ENCODE results near the gene STRBP.
"Not testable (repeated sequence)": the region's sequence is repeated elsewhere in the genome, so short reads cannot be mapped to it uniquely, and the experiment has no call there.

STRBP gene

GRCh38 chr9:123278361-123278760 is 10.0 kb upstream of the STRBP start:
- ATAC-seq (ENCODE audit: insufficient read depth, low read depth) (no peak), DNase-seq (no peak)
- no peaks in the 10 kb centered on the region for H3K36me3 ChIP-seq (ENCODE audit: insufficient read depth, low read length)
- no peaks in the 10 kb centered on the region for H3K9me3 ChIP-seq (ENCODE audit: insufficient read depth, low read length, severe bottlenecking)
- no peaks in the 10 kb centered on the region for H4K20me1 ChIP-seq (ENCODE audit: insufficient read depth, low read length)
- H3K4me2 ChIP-seq (ENCODE audit: insufficient read depth, low read length): no peak overlapping the region
- H3K9ac ChIP-seq (ENCODE audit: low read depth, low read length): no peak overlapping the region
- H3K27ac ChIP-seq (ENCODE audit: low read length): no peak overlapping the region
- no peak overlapping the region for H2AFZ ChIP-seq (ENCODE audit: low read depth, low read length)
- H3K4me3 ChIP-seq (ENCODE audit: low read depth in 1 of 2, low read length in 2 of 2): no peak overlapping the region
- no peaks in the 10 kb centered on the region for H3K4me1 ChIP-seq (ENCODE audit: insufficient read depth, low read length)
- no peaks in the 10 kb centered on the region for H3K79me2 ChIP-seq (ENCODE audit: insufficient read depth, low read length)
- no peaks in the 10 kb centered on the region for H3K27me3 ChIP-seq (ENCODE audit: insufficient read depth, low read length, poor library complexity)
- TF ChIP-seq CTCF (IDR thresholded peaks at IDR 0.05; ENCODE audit: borderline replicate concordance, extremely low read depth, low read length, poor library complexity, severe bottlenecking) (no peak), EZH2 (IDR thresholded peaks at IDR 0.05; ENCODE audit: borderline replicate concordance, low read depth, low read length, severe bottlenecking) (no peak)

GRCh38 chr9:123276551-123276950 is 8.2 kb upstream of the STRBP start:
- Histone ChIP-seq H3K4me2 (ENCODE audit: insufficient read depth, low read length) (no peak overlapping the region), H3K27ac (ENCODE audit: low read length) (no peak overlapping the region), H3K79me2 (ENCODE audit: insufficient read depth, low read length) (no peaks in the 10 kb centered on the region), H3K9me3 (ENCODE audit: insufficient read depth, low read length, severe bottlenecking) (no peaks in the 10 kb centered on the region), H3K36me3 (ENCODE audit: insufficient read depth, low read length) (no peaks in the 10 kb centered on the region), H2AFZ (ENCODE audit: low read depth, low read length) (no peak overlapping the region), H3K9ac (ENCODE audit: low read depth, low read length) (no peak overlapping the region), H3K4me1 (ENCODE audit: insufficient read depth, low read length) (no peaks in the 10 kb centered on the region), H4K20me1 (ENCODE audit: insufficient read depth, low read length) (no peaks in the 10 kb centered on the region), H3K4me3 (ENCODE audit: low read depth in 1 of 2, low read length in 2 of 2) (no peak overlapping the region), H3K27me3 (ENCODE audit: insufficient read depth, low read length, poor library complexity) (no peaks in the 10 kb centered on the region)
- no peak for ATAC-seq (ENCODE audit: insufficient read depth, low read depth)
- no peak for DNase-seq
- TF ChIP-seq EZH2 (IDR thresholded peaks at IDR 0.05; ENCODE audit: borderline replicate concordance, low read depth, low read length, severe bottlenecking) (no peak), CTCF (IDR thresholded peaks at IDR 0.05; ENCODE audit: borderline replicate concordance, extremely low read depth, low read length, poor library complexity, severe bottlenecking) (no peak)

- not testable (repeated sequence) for H3K4me3 ChIP-seq (ENCODE audit: low read depth in 1 of 2, low read length in 2 of 2)
- peaks cover 23% of the 10 kb centered on the region for H3K4me1 ChIP-seq (ENCODE audit: insufficient read depth, low read length)
Observed at GRCh38 chr9:123271133-123271532, 2.7 kb upstream of the STRBP start.

GRCh38 chr9:123269281-123269680 is 895 bp upstream of the STRBP start:
- ATAC-seq (ENCODE audit: insufficient read depth, low read depth) (no peak), DNase-seq (no peak)
- Histone ChIP-seq H3K36me3 (ENCODE audit: insufficient read depth, low read length) (no peaks in the 10 kb centered on the region), H3K79me2 (ENCODE audit: insufficient read depth, low read length) (peaks cover 34% of the 10 kb centered on the region), H3K4me2 (ENCODE audit: insufficient read depth, low read length) (peak overlapping the region; percentile 81), H3K4me1 (ENCODE audit: insufficient read depth, low read length) (peaks cover 28% of the 10 kb centered on the region), H3K27me3 (ENCODE audit: insufficient read depth, low read length, poor library complexity) (no peaks in the 10 kb centered on the region), H4K20me1 (ENCODE audit: insufficient read depth, low read length) (peaks cover 18% of the 10 kb centered on the region), H3K27ac (ENCODE audit: low read length) (peak overlapping the region; percentile 20; the same call in 1 of the 2 replicates), H2AFZ (ENCODE audit: low read depth, low read length) (peak overlapping the region; percentile 76), H3K4me3 (ENCODE audit: low read depth in 1 of 2, low read length in 2 of 2) (peak overlapping the region; percentile 32 to 81; a peak in 3 of 4 replicates), H3K9ac (ENCODE audit: low read depth, low read length) (peak overlapping the region; percentile 80), H3K9me3 (ENCODE audit: insufficient read depth, low read length, severe bottlenecking) (no peaks in the 10 kb centered on the region)
- TF ChIP-seq EZH2 (IDR thresholded peaks at IDR 0.05; ENCODE audit: borderline replicate concordance, low read depth, low read length, severe bottlenecking) (no peak), CTCF (IDR thresholded peaks at IDR 0.05; ENCODE audit: borderline replicate concordance, extremely low read depth, low read length, poor library complexity, severe bottlenecking) (no peak)

More at GRCh38 chr9:123271133-123271532, 2.7 kb upstream of the STRBP start:
- ATAC-seq (ENCODE audit: insufficient read depth, low read depth); H3K36me3 ChIP-seq (ENCODE audit: insufficient read depth, low read length); H3K9ac ChIP-seq (ENCODE audit: low read depth, low read length); H3K9me3 ChIP-seq (ENCODE audit: insufficient read depth, low read length, severe bottlenecking); H3K27me3 ChIP-seq (ENCODE audit: insufficient read depth, low read length, poor library complexity); H3K4me2 ChIP-seq (ENCODE audit: insufficient read depth, low read length); H3K27ac ChIP-seq (ENCODE audit: low read length); H2AFZ ChIP-seq (ENCODE audit: low read depth, low read length); DNase-seq: not testable (repeated sequence)
- peaks cover 19% of the 10 kb centered on the region for H3K79me2 ChIP-seq (ENCODE audit: insufficient read depth, low read length)
- peaks cover 11% of the 10 kb centered on the region for H4K20me1 ChIP-seq (ENCODE audit: insufficient read depth, low read length)
